Neural progenitor cell (in vitro differentiated cells): ENCODE data around the gene STK24. TPM values are rescaled to one million over a fixed set of nuclear protein-coding genes. Genes with fewer than 3 reads are reported as not detected.

ENCODE experiments used
- DNase-seq: peaks from one replicate; pipeline ENCODE4 v3.0.0-alpha.2; 2016; ENCODE audit warnings: low spot score
- H2AFZ ChIP-seq: fragments of 200-600 bp; sonication (generic); replicated peaks from 2 replicates; pipeline ENCODE4 v1.6.1; 2016; ENCODE audit warnings: antibody characterized with exemption
- H3F3A ChIP-seq: fragments of 200-600 bp; sonication (generic); 2 replicates; pipeline ENCODE4 v1.6.1; 2016; ENCODE audit warnings: antibody characterized with exemption, low read depth
- H3K27ac ChIP-seq: fragments of 200-600 bp; sonication (generic); 2 replicates; pipeline ENCODE4 v1.5.1; 2016; ENCODE audit warnings: mild to moderate bottlenecking
- H3K27me3 ChIP-seq: fragments of 200-600 bp; sonication (generic); 2 replicates; pipeline ENCODE4 v1.6.1; 2016; ENCODE audit warnings: mild to moderate bottlenecking, moderate library complexity
- H3K36me3 ChIP-seq: fragments of 200-600 bp; sonication (generic); 2 replicates; pipeline ENCODE4 v1.5.1; 2016
- H3K4me1 ChIP-seq: fragments of 200-600 bp; sonication (generic); 2 replicates; pipeline ENCODE4 v1.6.1; 2016; ENCODE audit warnings: mixed run types
- H3K4me2 ChIP-seq: fragments of 200-600 bp; sonication (generic); 2 replicates; pipeline ENCODE4 v1.6.1; 2016
- H3K4me3 ChIP-seq: fragments of 200-600 bp; sonication (generic); 2 replicates; pipeline ENCODE4 v1.5.1; 2016
- H3K79me2 ChIP-seq: fragments of 200-600 bp; sonication (generic); 2 replicates; pipeline ENCODE4 v1.6.1; 2016; ENCODE audit warnings: low read depth
- H3K9ac ChIP-seq: fragments of 200-600 bp; sonication (generic); 2 replicates; pipeline ENCODE4 v1.6.1; 2016
- H3K9me3 ChIP-seq: fragments of 200-600 bp; sonication (generic); 2 replicates; pipeline ENCODE4 v1.5.1; 2016; ENCODE audit warnings: low read depth
- H4K20me1 ChIP-seq: fragments of 200-600 bp; sonication (generic); 2 replicates; pipeline ENCODE4 v1.6.1; 2016; ENCODE audit warnings: low read depth
- H3K27ac Mint-ChIP-seq: 3 replicates; pipeline ENCODE4 v1.8.0; 2021; ENCODE audit warnings: mixed read lengths
- H3K27me3 Mint-ChIP-seq: 2 replicates; pipeline ENCODE4 v1.8.0; 2022; ENCODE audit warnings: low read depth, mild to moderate bottlenecking, inconsistent platforms, moderate library complexity, mixed read lengths; ENCODE audit not compliant: insufficient read depth
- H3K36me3 Mint-ChIP-seq: 3 replicates; pipeline ENCODE4 v1.8.0; 2021; ENCODE audit warnings: mixed read lengths
- H3K4me1 Mint-ChIP-seq: 3 replicates; pipeline ENCODE4 v1.8.0; 2021; ENCODE audit warnings: mixed read lengths
- H3K4me3 Mint-ChIP-seq: 3 replicates; pipeline ENCODE4 v1.8.0; 2021; ENCODE audit warnings: mild to moderate bottlenecking, moderate library complexity, mixed read lengths
- H3K9me3 Mint-ChIP-seq: 3 replicates; pipeline ENCODE4 v1.8.0; 2020; ENCODE audit warnings: mixed read lengths
- CTCF ChIP-seq: fragments of 200-600 bp; sonication (generic); IDR thresholded peaks from 2 replicates; pipeline ENCODE4 v1.5.1; 2017; ENCODE audit warnings: antibody characterized with exemption, mild to moderate bottlenecking
- EZH2 ChIP-seq: fragments of 200-600 bp; sonication (generic); IDR thresholded peaks from 2 replicates; pipeline ENCODE4 v1.6.1; 2017; ENCODE audit warnings: antibody characterized with exemption, mild to moderate bottlenecking, moderate library complexity
- EZH2phosphoT487 ChIP-seq: fragments of 200-600 bp; sonication (generic); IDR thresholded peaks from 2 replicates; pipeline ENCODE4 v1.6.1; 2017; ENCODE audit warnings: antibody characterized with exemption
- total RNA-seq: library from RNA; depleted of rRNA; stranded (reverse); fragments of >200 nt; gene quantifications from 2 replicates; pipeline ENCODE4 v1.2.3, GENCODE V29; 2015; ENCODE audit warnings: low replicate concordance

The STK24 gene
- total RNA-seq, 1 donor from 2014 or later = 330 TPM

- H3K36me3 ChIP-seq = no peaks in the 10 kb centered on the region
- H4K20me1 ChIP-seq = peaks cover 100% of the 10 kb centered on the region
- no peaks in the 10 kb centered on the region for H3K9me3 ChIP-seq
- Mint-ChIP-seq H3K4me3 (no peak overlapping the region), H3K9me3 (peaks cover 22% of the 10 kb centered on the region), H3K27ac (peak overlapping the region; percentile 87), H3K27me3 (peaks cover 5% of the 10 kb centered on the region), H3K36me3 (peaks cover 55% of the 10 kb centered on the region), H3K4me1 (peaks cover 14% of the 10 kb centered on the region)
- H2AFZ ChIP-seq = no peak overlapping the region
- H3K27ac ChIP-seq = no peak overlapping the region
- no peak for TF ChIP-seq EZH2
- H3K4me3 ChIP-seq = no peak overlapping the region
- no peak overlapping the region for H3K4me2 ChIP-seq
- H3K9ac ChIP-seq = no peak overlapping the region
- H3F3A ChIP-seq = no peaks in the 10 kb centered on the region
- DNase-seq = no peak
- H3K27me3 ChIP-seq = no peaks in the 10 kb centered on the region
- H3K79me2 ChIP-seq = peaks cover 100% of the 10 kb centered on the region
- H3K4me1 ChIP-seq = peaks cover 9% of the 10 kb centered on the region
Measured at GRCh38 chr13:98533912-98534311, 43.0 kb downstream of the STK24 start.

- H3K9me3 ChIP-seq = no peaks in the 10 kb centered on the region
- H3K27ac ChIP-seq = no peak overlapping the region
- Mint-ChIP-seq H3K4me1 (peaks cover 12% of the 10 kb centered on the region), H3K27ac (no peak overlapping the region), H3K36me3 (peaks cover 59% of the 10 kb centered on the region), H3K27me3 (peaks cover 5% of the 10 kb centered on the region), H3K4me3 (no peak overlapping the region), H3K9me3 (peaks cover 31% of the 10 kb centered on the region)
- no peak overlapping the region for H2AFZ ChIP-seq
- H3F3A ChIP-seq = no peaks in the 10 kb centered on the region
- H3K4me1 ChIP-seq = peaks cover 9% of the 10 kb centered on the region
- no peak for DNase-seq
- no peak overlapping the region for H3K9ac ChIP-seq
- no peaks in the 10 kb centered on the region for H3K36me3 ChIP-seq
- H3K4me3 ChIP-seq = no peak overlapping the region
- no peak for TF ChIP-seq EZH2
- TF ChIP-seq CTCF = no peak
- no peak for TF ChIP-seq EZH2phosphoT487
- peaks cover 100% of the 10 kb centered on the region for H3K79me2 ChIP-seq
- H3K27me3 ChIP-seq = no peaks in the 10 kb centered on the region
- no peak overlapping the region for H3K4me2 ChIP-seq
- H4K20me1 ChIP-seq = peaks cover 100% of the 10 kb centered on the region
Measured at GRCh38 chr13:98532254-98532653, 44.7 kb downstream of the STK24 start.

DNA sequence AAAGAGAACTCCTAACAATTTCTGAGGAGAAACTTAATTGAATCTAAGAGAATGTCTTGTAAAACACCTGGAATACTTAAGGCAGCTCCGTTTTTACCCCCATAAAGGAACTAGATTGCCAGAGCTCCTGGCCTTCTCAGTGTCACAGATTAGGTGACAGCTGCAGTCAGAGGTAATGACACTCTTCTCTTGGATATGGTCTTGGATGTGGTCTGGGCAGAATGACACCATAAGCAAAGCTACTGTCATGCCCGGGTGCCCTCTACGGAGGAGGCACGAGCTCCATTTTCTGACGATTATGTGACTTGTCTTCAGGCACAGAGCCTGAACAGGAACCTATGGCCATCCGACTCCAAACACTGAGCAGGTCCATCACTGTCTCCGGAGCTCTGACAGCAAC, 46.7 kb downstream of the STK24 start:
- Mint-ChIP-seq H3K27me3 (peaks cover 4% of the 10 kb centered on the region), H3K4me1 (peaks cover 25% of the 10 kb centered on the region), H3K27ac (peak overlapping the region; percentile 51), H3K36me3 (peaks cover 59% of the 10 kb centered on the region), H3K4me3 (no peak overlapping the region), H3K9me3 (peaks cover 27% of the 10 kb centered on the region)
- Histone ChIP-seq H3K9me3 (no peaks in the 10 kb centered on the region), H3K36me3 (no peaks in the 10 kb centered on the region), H4K20me1 (peaks cover 100% of the 10 kb centered on the region), H3K4me3 (no peak overlapping the region), H2AFZ (no peak overlapping the region), H3K9ac (no peak overlapping the region), H3K4me2 (no peak overlapping the region), H3K79me2 (peaks cover 100% of the 10 kb centered on the region), H3K27me3 (no peaks in the 10 kb centered on the region), H3K4me1 (peaks cover 21% of the 10 kb centered on the region), H3K27ac (no peak overlapping the region), H3F3A (no peaks in the 10 kb centered on the region)
- TF ChIP-seq CTCF (no peak), EZH2phosphoT487 (no peak), EZH2 (no peak)
- DNase-seq = no peak

DNA sequence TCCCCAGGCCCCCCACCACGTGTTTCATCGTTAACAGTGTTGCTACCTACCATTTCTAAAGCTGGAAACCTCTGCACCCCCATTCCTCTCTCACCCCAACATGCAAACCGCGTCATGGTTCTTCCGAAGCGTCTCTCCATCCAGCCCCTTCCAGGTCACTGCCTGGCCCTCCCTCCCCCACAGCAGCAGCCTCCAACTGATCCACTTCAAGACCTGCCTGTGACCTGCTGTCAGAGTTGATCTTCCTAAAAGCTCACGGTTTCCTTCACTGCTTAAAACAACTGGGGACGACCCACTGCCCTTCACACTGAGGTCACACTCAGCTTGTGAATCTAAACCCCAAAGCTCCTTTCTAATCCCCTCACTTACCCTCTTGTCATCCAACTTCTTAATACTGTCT, 47.7 kb downstream of the STK24 start:
- H3F3A ChIP-seq = no peaks in the 10 kb centered on the region
- no peak overlapping the region for H3K4me3 ChIP-seq
- Mint-ChIP-seq H3K36me3 (peaks cover 54% of the 10 kb centered on the region), H3K27me3 (peaks cover 2% of the 10 kb centered on the region), H3K9me3 (peaks cover 27% of the 10 kb centered on the region), H3K4me1 (peaks cover 36% of the 10 kb centered on the region), H3K27ac (peak overlapping the region; percentile 86), H3K4me3 (no peak overlapping the region)
- H2AFZ ChIP-seq = no peak overlapping the region
- peaks cover 100% of the 10 kb centered on the region for H4K20me1 ChIP-seq
- no peak overlapping the region for H3K27ac ChIP-seq
- H3K4me1 ChIP-seq = peaks cover 32% of the 10 kb centered on the region
- peak overlapping the region; percentile 10 for H3K4me2 ChIP-seq
- no peak for DNase-seq
- no peak overlapping the region for H3K9ac ChIP-seq
- H3K36me3 ChIP-seq = no peaks in the 10 kb centered on the region
- TF ChIP-seq CTCF (no peak), EZH2phosphoT487 (no peak), EZH2 (no peak)
- peaks cover 100% of the 10 kb centered on the region for H3K79me2 ChIP-seq
- H3K9me3 ChIP-seq = no peaks in the 10 kb centered on the region
- no peaks in the 10 kb centered on the region for H3K27me3 ChIP-seq
